GM18502 (cell line): ENCODE results near the gene ANKMY1.

ENCODE experiments used
- ATAC-seq: cut with Tn5 transposase; IDR thresholded peaks from one replicate; pipeline ENCODE4 v1.9.1; 2021; ENCODE audit warnings: mild to moderate bottlenecking; ENCODE audit not compliant: unreplicated experiment, poor library complexity

The ANKMY1 gene

GRCh38 chr2:240582781-240583180 is 25.0 kb upstream of the ANKMY1 start:
- ATAC-seq = no peak

GRCh38 chr2:240581811-240582210 is 24.0 kb upstream of the ANKMY1 start:
- no peak for ATAC-seq

- ATAC-seq = peak; percentile 49
These were observed 22.2 kb upstream of the ANKMY1 start for GRCh38 chr2:240579771-240580614.

DNA sequence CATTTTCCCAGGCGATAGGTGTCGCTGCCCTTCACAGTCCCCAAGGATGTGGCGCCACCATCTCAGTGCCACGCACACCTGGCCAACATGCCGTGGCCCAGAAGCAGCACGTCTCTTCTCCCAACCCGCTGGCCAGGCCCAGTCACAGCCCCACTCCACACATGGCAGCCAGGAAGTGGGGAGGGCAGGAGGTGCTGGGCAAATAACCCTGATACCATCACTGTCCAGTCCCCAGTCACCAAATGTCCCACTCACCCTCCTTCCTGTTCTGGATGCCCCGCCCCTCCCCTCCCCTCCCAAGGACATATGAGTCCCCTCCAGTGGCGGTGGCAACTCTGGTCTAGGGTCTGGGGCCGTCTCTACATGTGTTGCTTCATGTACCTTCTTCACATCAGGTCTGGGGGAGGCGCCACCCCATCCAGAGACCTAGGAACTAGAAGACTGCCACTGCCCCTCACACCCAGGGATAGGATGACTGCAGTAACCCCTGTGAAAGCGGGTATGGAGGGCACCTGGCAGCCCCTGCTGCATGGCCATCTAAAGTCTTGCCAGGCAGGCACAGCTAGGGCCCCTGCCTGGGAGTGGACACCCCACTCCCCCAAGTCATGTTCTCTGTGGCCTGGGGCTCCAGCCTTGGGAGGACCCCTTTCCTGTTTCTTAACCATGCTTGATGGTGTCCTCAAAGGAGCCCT is 21.4 kb upstream of the ANKMY1 start:
- ATAC-seq = no peak

DNA sequence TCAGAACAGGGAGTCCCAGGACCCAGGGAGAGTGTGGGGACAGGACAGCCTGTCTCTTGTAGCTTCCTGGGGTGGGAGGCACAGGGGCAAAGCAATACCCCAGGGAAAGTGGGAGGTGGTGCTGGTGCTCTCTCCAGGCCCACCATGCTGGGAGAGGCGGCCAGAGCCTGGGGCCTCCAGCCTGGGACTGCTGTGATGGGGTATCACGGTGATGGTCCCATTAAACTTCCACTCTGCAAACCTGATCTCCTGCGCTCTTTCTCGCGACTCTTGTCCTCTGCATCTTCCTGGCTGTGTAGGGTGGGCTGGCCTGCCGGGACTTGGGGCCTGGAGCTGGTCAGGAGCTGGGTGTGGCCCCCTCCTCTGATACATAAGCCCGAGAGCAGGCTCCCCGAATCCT is 20.7 kb upstream of the ANKMY1 start:
- no peak for ATAC-seq

DNA sequence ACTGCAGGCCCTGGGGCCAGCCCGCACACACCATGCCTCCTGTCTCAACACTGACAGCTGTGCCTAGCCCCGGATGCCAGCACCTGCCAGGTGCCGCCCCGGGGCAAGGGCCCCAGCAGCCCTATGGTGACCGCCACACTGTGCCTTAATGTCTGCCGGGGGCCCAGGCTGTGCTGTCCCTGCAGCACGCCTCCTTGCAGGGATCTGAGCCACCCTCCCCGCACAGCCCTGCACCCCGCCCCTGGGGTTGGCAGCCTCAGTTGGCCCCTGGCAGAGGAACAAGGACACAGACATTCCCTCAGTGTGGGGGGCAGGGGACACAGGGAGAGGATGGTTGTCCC is 20.3 kb upstream of the ANKMY1 start:
- ATAC-seq = no peak

DNA sequence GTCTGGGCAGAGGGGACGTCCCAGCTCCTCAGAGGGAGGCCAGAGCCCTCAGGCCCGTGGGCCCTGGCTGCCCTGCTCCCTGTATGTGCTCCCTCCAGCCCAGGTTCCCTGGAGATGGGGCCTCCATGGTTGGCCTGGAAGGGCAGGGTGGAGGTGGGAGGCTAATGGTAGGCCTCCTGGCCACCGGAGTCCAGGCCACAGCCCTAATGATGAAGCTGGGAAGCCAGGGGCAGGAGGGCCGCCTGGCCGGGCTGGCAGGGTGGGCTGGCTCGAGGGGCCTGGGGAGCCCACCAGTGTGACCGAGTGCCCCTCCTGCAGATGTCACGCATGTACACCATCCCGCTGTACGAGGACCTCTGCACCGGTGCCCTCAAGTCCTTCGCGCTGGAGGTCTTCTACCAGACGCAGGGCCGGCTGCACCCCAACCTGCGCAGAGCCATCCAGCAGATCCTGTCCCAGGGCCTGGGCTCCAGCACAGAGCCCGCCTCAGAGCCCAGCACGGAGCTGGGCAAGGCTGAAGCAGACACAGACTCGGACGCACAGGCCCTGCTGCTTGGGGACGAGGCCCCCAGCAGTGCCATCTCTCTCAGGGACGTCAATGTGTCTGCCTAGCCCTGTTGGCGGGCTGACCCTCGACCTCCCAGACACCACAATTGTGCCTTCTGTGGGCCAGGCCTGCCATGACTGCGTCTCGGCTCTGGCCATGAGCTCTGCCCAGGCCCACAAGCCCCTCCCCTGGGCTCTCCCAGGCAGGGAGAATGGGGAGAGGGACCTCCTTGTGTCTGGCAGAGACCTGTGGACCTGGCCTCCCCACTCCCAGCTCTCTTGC is 19.7 kb upstream of the ANKMY1 start:
- no peak for ATAC-seq

DNA sequence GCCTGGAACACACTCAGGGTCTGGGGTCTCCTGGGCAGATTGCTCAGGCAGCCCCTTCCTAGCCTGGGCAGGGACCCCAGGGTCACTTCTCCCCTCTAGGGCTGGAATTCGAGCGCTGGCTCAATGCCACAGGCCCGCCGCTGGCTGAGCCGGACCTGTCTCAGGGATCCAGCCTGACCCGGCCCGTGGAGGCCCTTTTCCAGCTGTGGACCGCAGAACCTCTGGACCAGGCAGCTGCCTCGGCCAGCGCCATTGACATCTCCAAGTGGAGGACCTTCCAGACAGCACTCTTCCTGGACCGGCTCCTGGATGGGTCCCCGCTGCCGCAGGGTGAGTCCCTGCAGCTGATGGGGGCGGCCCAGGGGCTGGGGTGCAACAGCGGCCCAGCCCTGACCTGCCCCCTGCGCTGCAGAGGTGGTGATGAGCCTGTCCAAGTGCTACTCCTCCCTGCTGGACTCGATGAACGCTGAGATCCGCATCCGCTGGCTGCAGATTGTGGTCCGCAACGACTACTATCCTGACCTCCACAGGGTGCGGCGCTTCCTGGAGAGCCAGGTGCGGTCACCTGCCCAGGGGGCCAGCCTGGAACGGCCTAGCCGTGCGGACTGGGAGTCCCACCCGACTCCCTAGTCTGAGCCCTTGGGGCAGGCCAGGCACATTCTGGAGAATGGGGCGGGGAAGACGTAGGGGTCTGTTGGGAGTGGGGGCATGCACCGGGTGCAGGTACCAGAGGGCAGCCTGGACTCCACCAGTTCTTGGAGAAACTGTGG is 18.8 kb upstream of the ANKMY1 start:
- ATAC-seq = no peak

GRCh38 chr2:240576036-240576435 is 18.2 kb upstream of the ANKMY1 start:
- ATAC-seq = no peak

DNA sequence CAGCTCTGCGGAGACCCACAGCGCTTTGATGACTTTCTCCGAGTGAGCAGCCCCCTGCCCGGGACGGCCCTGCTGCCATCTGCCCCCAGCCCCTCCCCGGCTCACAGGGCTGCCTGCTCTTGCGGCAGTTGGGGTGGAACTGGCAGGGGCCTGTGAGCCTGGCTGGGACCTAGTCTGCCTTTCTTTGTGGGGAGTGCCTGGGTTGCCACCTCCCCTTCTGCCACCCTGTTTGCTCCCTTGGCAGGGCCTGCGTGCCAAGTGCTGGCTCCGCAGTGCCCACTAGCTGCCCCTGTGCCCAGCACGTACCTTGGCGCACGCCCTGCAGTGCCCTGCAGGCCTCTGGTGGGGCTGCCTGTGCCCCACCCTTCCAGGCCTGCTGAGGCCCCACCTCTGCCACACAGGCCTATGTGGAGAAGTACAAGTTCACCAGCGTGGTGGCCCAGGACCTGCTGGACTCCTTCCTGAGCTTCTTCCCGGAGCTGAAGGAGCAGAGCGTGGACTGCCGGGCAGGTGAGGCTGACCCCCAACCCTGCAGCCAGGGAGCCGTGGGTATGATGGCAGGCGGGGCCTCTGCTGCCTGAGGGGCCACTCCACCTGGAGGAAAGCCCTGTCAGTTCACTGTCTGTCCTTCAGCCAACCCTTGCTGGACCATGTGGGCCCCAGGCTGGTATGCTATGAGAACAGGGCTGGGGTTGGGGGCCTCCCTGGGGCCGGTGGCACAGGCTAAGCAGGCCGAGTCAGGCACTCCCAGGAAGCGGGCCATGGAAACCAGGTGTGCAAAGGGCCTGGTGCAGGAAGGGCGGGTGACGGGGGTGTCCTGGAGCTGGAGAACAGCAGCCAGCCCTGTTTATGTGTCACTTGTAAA is 17.5 kb upstream of the ANKMY1 start:
- ATAC-seq = no peak

GRCh38 chr2:240574386-240575100 is 16.8 kb upstream of the ANKMY1 start:
- ATAC-seq = no peak

DNA sequence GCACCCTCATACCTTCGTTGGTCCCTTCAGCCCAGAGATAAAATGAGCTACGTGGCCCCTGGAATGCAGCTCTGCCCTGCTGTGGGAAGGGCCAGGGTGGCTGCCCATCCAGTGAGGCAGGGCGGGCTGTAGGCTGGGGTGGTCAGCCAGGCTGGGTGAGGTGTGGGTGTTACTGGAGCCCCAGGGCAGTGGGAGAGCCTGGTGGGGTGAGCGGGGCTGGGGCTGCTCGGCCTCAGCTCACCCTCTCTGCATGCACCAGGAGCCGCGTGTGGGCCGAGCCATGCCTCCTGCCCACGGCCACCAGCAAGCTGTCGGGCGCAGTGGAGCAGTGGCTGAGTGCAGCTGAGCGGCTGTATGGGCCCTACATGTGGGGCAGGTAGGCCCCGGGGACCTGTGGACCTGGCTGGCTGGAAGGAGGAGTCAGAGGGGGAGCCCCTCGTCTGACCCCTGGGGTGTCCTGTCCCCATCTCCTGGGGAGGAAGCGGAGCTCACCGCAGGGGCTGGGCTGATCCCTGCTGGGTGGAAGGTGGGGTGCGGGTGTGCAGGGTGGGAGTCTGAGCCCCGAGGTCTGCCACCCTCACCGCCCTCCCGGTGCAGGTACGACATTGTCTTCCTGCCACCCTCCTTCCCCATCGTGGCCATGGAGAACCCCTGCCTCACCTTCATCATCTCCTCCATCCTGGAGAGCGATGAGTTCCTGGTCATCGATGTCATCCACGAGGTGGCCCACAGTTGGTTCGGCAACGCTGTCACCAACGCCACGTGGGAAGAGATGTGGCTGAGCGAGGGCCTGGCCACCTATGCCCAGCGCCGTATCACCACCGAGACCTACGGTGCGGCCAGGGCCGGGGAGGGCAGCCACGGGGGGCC is 16.0 kb upstream of the ANKMY1 start:
- ATAC-seq = no peak

DNA sequence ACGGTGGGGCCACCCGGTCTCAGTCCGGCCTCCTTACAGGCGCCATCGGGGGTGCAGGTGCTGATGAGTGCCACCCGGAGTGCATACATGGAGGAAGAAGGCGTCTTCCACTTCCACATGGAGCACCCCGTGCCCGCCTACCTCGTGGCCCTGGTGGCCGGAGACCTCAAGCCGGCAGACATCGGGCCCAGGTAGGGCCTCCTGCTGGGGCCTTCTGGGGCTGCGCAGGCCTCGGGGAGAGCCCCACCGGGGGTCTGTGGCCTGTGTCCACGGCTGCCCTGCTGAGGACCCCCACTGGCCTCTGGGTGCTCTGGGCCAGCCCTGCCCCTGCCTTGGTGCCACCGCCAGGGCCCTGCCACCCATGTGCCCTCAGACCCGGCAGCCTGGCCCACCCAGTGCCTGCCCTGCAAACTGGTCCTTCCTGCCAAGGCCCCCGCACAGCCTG is 15.3 kb upstream of the ANKMY1 start:
- no peak for ATAC-seq

- ATAC-seq = no peak
These were observed 14.6 kb upstream of the ANKMY1 start for GRCh38 chr2:240572141-240573031.

- ATAC-seq = no peak
These were observed 13.7 kb upstream of the ANKMY1 start for GRCh38 chr2:240571314-240571973.
